ENCODE results near the gene ALDH3A1. TPM values are rescaled to one million over a fixed set of nuclear protein-coding genes. Genes with fewer than 3 reads are reported as not detected.

Gene ALDH3A1
- total and polyA plus RNA-seq, 9 of the 15 experiments (the other 6 are each of a cell fraction or from before 2014, with no cell fraction given): not detected

DNA sequence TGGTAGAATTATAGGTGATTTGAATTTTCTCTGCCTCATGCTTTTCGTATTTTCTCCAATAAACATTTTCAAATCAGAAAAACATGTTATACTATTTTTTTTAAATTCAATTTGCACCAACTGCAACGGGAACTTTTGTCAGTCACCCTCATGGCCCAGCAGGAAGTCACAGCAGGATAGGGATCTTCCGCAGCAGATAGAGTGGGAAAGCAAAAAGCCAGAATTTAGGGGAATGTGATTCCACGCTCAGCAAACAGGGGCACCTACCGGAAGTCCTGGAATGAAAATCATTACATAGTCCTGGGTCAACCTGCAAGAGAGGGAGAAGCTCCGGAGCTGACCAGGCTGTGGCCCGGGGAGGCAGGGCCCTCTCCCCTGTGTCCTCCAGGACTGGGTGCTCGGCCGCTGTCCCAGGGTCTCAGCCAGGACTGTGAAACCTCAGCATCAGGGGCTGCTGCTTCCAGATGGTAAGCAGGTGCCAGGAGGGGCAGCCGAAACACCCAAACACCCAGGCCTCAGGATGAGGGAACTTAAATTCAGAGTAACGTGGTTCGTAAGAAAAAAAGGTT, 35.6 kb downstream of the ALDH3A1 start:
- POLR2A ChIA-PET: no interaction called here
- no peak overlapping the region for H3K4me2 ChIP-seq (ENCODE audit: insufficient read depth, low read length)
- no TSS peak for BruUV-seq (replicated peaks)
- in situ Hi-C loops (cut with MboI) (no loop called here), intact Hi-C loops (cut with micrococcal nuclease) (no loop called here)
- no peak for TF ChIP-seq CCNT2 (IDR thresholded peaks at IDR 0.05; ENCODE audit: borderline replicate concordance, extremely low read depth, insufficient read length, low read depth, low read length)
- no peak for TF ChIP-seq LEF1 (IDR thresholded peaks at IDR 0.05)
- TF ChIP-seq NR2F6 (CRISPR knock-in tag; IDR thresholded peaks at IDR 0.05): no peak
- peaks cover 0 to 36% of the 10 kb centered on the region in 2 experiments; a peak in 2 of 5 replicates for H3K27me3 ChIP-seq (ENCODE audit: control insufficient read depth in 2 of 2, insufficient read depth in 2 of 2, low read length in 2 of 2)
- H3K36me3 ChIP-seq (ENCODE audit: control insufficient read depth, insufficient read depth, low read length): no peaks in the 10 kb centered on the region
- no peaks in the 10 kb centered on the region for H4K20me1 ChIP-seq (replicated peaks; ENCODE audit: control insufficient read depth, insufficient read depth, low read length)
- H3K27ac ChIP-seq (ENCODE audit: extremely low read depth, low read depth, low read length): no peak overlapping the region
- no peak overlapping the region for H3K4me3 ChIP-seq
- H3K9me3 ChIP-seq (replicated peaks; ENCODE audit: control insufficient read depth, insufficient read depth, low read depth, low read length): no peaks in the 10 kb centered on the region
- CTCF ChIA-PET (ENCODE audit: low intra/inter-chr PET ratio): no interaction called here
- H3K9ac ChIP-seq (ENCODE audit: insufficient read depth in 1 of 2, low read depth in 2 of 2, low read length in 2 of 2): no peak overlapping the region; a peak in 1 of 4 replicates
- WGBS (ENCODE audit: insufficient coverage, low coverage, missing lambda C conversion rate): 7% methylated on average over 12 of the region's 12 CpGs
- FAIRE-seq (no peak), DNase-seq (ENCODE audit: extremely low read depth in 1 of 4, low spot score in 3 of 4) (no peak), ATAC-seq (no peak)
- no peaks in the 10 kb centered on the region for H3K79me2 ChIP-seq (ENCODE audit: control insufficient read depth, insufficient read depth, low read length)
- no peaks in the 10 kb centered on the region for H3K9me1 ChIP-seq (ENCODE audit: control insufficient read depth, insufficient read depth, low read length)
- H3K4me1 ChIP-seq (replicated peaks in 1 of 2; ENCODE audit: control insufficient read depth in 2 of 2, insufficient read depth in 2 of 2, low read length in 2 of 2): peaks cover 0 to 6% of the 10 kb centered on the region in 2 experiments; a peak in 2 of 5 replicates
- H2AFZ ChIP-seq (ENCODE audit: low read depth, low read length): no peak overlapping the region

DNA sequence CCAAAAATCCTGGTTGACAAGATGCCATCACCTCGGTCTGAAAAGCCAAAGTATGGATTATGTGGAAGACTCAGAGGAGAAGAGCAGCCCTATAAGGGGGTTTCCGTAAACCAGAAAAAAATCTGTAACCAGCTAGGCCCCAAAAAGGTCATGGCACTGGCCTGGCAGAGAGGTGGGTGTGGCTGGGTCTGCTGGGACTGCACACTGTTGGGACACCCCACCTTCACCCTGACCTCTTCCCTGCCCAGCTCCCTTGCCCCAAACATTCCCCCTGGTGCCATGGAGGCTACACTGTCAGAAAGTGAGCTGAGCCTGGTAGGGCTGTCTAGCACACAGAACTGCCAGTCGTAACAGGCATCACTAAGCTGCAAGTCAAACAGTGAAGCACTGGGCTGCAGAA, 38.3 kb downstream of the ALDH3A1 start:
- Histone ChIP-seq H3K79me2 (ENCODE audit: control insufficient read depth, insufficient read depth, low read length) (no peaks in the 10 kb centered on the region), H3K36me3 (ENCODE audit: control insufficient read depth, insufficient read depth, low read length) (no peaks in the 10 kb centered on the region), H3K27me3 (ENCODE audit: control insufficient read depth in 2 of 2, insufficient read depth in 2 of 2, low read length in 2 of 2) (peaks cover 0 to 24% of the 10 kb centered on the region in 2 experiments; a peak in 2 of 5 replicates), H3K27ac (ENCODE audit: extremely low read depth, low read depth, low read length) (no peak overlapping the region), H3K9me1 (ENCODE audit: control insufficient read depth, insufficient read depth, low read length) (no peaks in the 10 kb centered on the region), H3K4me2 (ENCODE audit: insufficient read depth, low read length) (no peak overlapping the region), H3K4me1 (replicated peaks in 1 of 2; ENCODE audit: control insufficient read depth in 2 of 2, insufficient read depth in 2 of 2, low read length in 2 of 2) (peaks cover 0 to 6% of the 10 kb centered on the region in 2 experiments; a peak in 2 of 5 replicates), H3K4me3 (no peak overlapping the region), H4K20me1 (replicated peaks; ENCODE audit: control insufficient read depth, insufficient read depth, low read length) (no peaks in the 10 kb centered on the region; the same call in 1 of the 2 replicates), H3K9ac (ENCODE audit: insufficient read depth in 1 of 2, low read depth in 2 of 2, low read length in 2 of 2) (no peak overlapping the region), H2AFZ (ENCODE audit: low read depth, low read length) (no peak overlapping the region), H3K9me3 (replicated peaks; ENCODE audit: control insufficient read depth, insufficient read depth, low read depth, low read length) (no peaks in the 10 kb centered on the region)
- DNase-seq (ENCODE audit: extremely low read depth in 1 of 4, low spot score in 3 of 4): no peak
- FAIRE-seq: no peak
- BruUV-seq (replicated peaks): no TSS peak
- ChIA-PET CTCF (ENCODE audit: low intra/inter-chr PET ratio) (no interaction called here), POLR2A (interaction anchor here (0.8 kb wide), 1 partner anchor 1973 kb away, joined by 5 read pairs; no protein-coding TSS in a partner anchor)
- intact Hi-C loops (cut with micrococcal nuclease): no loop called here
- no peak for ATAC-seq
- in situ Hi-C loops (cut with MboI): no loop called here
- WGBS (ENCODE audit: insufficient coverage, low coverage, missing lambda C conversion rate): 0% methylated on average over 2 of the region's 3 CpGs
- TF ChIP-seq ARID2 (IDR thresholded peaks at IDR 0.05): no peak
- TF ChIP-seq SMAD1 (IDR thresholded peaks at IDR 0.05; ENCODE audit: low read depth, low read length, partially characterized antibody): no peak
- TF ChIP-seq, protein P1, sequence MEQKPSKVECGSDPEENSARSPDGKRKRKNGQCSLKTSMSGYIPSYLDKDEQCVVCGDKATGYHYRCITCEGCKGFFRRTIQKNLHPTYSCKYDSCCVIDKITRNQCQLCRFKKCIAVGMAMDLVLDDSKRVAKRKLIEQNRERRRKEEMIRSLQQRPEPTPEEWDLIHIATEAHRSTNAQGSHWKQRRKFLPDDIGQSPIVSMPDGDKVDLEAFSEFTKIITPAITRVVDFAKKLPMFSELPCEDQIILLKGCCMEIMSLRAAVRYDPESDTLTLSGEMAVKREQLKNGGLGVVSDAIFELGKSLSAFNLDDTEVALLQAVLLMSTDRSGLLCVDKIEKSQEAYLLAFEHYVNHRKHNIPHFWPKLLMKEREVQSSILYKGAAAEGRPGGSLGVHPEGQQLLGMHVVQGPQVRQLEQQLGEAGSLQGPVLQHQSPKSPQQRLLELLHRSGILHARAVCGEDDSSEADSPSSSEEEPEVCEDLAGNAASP (IDR thresholded peaks at IDR 0.05): no peak
- no peak for TF ChIP-seq ESRRB (CRISPR knock-in tag; IDR thresholded peaks at IDR 0.05; ENCODE audit: borderline replicate concordance)
- no peak for TF ChIP-seq ZZZ3 (IDR thresholded peaks at IDR 0.05)
- TF ChIP-seq, protein P2, sequence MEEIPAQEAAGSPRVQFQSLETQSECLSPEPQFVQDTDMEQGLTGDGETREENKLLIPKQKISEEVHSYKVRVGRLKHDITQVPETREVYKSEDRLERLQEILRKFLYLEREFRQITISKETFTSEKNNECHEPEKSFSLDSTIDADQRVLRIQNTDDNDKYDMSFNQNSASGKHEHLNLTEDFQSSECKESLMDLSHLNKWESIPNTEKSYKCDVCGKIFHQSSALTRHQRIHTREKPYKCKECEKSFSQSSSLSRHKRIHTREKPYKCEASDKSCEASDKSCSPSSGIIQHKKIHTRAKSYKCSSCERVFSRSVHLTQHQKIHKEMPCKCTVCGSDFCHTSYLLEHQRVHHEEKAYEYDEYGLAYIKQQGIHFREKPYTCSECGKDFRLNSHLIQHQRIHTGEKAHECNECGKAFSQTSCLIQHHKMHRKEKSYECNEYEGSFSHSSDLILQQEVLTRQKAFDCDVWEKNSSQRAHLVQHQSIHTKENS (CRISPR knock-in tag; IDR thresholded peaks at IDR 0.05): no peak
- no peak for TF ChIP-seq XRCC5 (IDR thresholded peaks at IDR 0.05; ENCODE audit: low read depth, low read length)
- TF ChIP-seq, protein P3, sequence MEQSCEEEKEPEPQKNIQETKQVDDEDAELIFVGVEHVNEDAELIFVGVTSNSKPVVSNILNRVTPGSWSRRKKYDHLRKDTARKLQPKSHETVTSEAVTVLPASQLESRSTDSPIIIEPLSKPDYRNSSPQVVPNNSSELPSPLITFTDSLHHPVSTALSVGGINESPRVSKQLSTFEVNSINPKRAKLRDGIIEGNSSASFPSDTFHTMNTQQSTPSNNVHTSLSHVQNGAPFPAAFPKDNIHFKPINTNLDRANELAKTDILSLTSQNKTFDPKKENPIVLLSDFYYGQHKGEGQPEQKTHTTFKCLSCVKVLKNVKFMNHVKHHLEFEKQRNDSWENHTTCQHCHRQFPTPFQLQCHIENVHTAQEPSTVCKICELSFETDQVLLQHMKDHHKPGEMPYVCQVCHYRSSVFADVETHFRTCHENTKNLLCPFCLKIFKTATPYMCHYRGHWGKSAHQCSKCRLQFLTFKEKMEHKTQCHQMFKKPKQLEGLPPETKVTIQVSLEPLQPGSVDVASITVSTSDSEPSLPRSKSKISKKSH (CRISPR knock-in tag; IDR thresholded peaks at IDR 0.05): no peak
- TF ChIP-seq ARNT (IDR thresholded peaks at IDR 0.05): no peak
- no peak for TF ChIP-seq ZNF23 (CRISPR knock-in tag; IDR thresholded peaks at IDR 0.05)

Data from K562 (cell line).